Activated CD4-positive, alpha-beta T cell treated with anti-CD3 and anti-CD28 coated beads, Interleukin-2, Interleukin-6, amounts not matched to agents 100 ng/mL and 50 ng/mL, durations not matched to agents 16 hours and 8 hours (primary cell): ENCODE data around the gene ATAD3B.
A peak's percentile ranks its signal among the peaks of the same experiment; 100 is the strongest.
"Not testable (repeated sequence)": the region's sequence is repeated elsewhere in the genome, so short reads cannot be mapped to it uniquely, and the experiment has no call there.

ENCODE experiments used
- DNase-seq: peaks from one replicate; pipeline ENCODE4 v3.0.0-alpha.2; 2020

ATAD3B gene

GRCh38 chr1:1452882-1453281, 18.7 kb upstream of the ATAD3B start:
- DNase-seq = no peak

- DNase-seq = not testable (repeated sequence)
Observed at GRCh38 chr1:1454286-1455056, 17.1 kb upstream of the ATAD3B start.

DNA sequence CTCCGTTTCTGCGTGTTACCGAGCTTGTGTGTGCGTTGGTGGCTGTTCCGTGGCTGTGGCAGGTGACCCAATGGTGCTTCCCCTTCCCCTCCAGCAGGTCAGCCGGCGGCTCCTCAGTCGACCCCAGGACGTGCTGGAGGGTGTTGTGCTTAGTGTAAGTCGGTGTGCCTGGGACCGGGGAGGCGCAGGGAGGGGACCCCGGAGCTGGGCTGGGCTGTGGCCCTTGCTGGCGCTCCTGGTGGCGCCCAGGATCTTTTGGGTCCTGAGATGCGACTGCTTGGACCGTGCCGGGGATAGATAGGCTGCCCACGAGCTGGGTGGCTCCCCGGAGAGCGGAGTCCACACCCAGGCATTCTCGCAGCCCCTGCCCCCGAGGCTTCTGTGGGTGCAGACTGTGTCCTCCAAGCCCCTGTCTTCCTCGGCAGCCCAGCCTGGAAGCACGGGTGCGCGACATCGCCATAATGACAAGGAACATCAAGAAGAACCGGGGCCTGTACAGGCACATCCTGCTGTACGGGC, 16.1 kb upstream of the ATAD3B start:
- DNase-seq = no peak

GRCh38 chr1:1455934-1456333, 15.6 kb upstream of the ATAD3B start:
- DNase-seq = not testable (repeated sequence)

DNA sequence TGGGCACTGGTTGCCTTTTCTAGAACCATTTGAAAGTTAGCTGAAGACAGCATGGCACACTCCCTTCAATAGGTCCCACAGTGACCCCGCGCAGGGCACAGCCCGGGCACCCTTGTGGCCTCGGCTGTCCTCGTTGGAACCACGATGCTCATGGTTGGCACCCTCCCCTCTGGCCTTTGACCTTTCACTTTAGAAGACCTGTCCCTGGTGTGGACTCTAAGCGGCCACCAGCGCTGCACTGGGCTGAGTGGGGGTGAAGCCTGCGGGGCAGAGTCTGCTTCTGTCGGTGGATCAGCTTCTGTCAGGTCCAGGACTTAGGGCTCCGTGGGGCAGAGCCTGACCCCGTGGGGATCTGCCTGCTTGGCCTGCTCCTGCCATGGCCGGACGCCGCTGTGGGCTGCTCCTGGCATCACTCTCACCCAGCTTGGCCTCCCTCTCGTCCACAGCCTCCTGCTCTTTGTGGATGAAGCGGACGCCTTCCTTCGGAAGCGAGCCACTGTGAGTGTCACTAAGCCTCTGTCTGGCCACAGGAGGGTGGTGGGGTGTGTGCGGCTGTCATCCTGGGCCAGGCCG, 14.8 kb upstream of the ATAD3B start:
- DNase-seq = not testable (repeated sequence)

DNA sequence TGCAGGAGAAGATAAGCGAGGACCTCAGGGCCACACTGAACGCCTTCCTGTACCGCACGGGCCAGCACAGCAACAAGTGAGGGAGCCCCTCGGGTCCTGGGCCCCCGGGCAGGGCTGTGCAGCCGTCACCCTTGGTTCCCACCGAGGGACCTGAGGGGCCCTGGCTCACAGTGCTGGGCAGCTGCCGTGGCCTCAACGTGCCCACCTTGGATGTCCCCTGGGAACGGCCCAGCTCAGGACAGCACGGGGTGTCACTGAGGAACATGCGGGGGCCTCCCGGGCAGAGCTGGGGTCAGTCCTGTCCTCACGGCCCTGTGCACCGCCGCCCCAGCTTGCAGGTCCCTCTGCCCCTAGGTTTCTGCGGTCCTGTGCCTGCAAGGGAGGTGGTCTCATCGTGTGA, 12.4 kb upstream of the ATAD3B start:
- not testable (repeated sequence) for DNase-seq

- not testable (repeated sequence) for DNase-seq
Observed at GRCh38 chr1:1459711-1460110, 11.9 kb upstream of the ATAD3B start.

- no peak for DNase-seq
Observed at GRCh38 chr1:1460540-1461130, 10.9 kb upstream of the ATAD3B start.

DNA sequence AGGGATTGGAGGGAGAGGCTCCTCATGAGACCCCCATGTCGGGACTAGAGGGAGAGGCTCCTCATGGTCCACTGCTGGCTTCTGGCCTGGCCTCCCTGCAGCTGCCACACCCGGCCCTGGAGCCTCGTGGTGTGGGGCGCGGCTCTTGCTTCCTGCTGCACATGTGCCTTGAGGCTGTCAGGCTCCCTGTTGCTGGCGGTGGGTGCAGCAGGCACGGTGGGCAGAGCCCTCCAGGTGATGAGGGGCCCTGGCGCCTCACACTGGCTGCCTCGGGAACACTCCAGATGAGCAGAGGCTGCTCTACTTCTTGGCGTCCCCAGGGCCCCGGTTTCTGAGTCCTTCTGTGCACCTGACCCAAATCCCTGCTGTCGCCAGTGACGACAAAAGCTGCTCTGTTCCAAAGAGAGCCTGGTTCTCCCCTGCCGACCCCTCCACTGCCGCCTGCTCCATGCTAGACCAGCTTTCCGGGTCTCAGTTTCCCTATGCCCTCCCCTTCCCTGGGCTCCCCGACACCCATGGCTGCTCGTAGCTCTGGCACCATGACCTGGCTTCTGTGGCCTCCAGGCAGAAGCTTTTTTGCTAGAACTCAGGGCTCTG, 9.7 kb upstream of the ATAD3B start:
- DNase-seq = no peak

GRCh38 chr1:1462318-1462966, 9.1 kb upstream of the ATAD3B start:
- DNase-seq = no peak

DNA sequence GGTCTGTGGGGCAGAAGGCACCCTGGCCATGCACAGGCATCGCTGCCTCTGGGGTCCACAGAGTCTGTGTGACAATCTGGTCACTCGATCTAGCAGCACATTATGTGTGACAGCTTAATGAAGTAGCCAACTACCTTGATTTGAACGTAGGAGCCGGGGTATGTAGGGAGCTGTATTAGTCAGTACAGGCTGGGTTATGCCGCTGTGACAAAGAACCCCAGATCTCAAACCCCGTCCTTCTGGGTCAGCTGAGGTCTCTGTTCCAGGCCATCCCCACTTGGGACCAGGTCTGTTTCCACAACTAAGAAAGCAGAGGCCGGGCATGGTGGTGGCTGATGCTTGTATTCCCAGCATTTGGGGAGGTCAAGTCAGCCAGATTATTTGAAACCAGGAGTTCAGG, 8.3 kb upstream of the ATAD3B start:
- no peak for DNase-seq

GRCh38 chr1:1468196-1468985, 3.2 kb upstream of the ATAD3B start:
- DNase-seq = not testable (repeated sequence)

- DNase-seq = peak; percentile 19
Observed at GRCh38 chr1:1470626-1471388, 758 bp upstream of the ATAD3B start.

DNA sequence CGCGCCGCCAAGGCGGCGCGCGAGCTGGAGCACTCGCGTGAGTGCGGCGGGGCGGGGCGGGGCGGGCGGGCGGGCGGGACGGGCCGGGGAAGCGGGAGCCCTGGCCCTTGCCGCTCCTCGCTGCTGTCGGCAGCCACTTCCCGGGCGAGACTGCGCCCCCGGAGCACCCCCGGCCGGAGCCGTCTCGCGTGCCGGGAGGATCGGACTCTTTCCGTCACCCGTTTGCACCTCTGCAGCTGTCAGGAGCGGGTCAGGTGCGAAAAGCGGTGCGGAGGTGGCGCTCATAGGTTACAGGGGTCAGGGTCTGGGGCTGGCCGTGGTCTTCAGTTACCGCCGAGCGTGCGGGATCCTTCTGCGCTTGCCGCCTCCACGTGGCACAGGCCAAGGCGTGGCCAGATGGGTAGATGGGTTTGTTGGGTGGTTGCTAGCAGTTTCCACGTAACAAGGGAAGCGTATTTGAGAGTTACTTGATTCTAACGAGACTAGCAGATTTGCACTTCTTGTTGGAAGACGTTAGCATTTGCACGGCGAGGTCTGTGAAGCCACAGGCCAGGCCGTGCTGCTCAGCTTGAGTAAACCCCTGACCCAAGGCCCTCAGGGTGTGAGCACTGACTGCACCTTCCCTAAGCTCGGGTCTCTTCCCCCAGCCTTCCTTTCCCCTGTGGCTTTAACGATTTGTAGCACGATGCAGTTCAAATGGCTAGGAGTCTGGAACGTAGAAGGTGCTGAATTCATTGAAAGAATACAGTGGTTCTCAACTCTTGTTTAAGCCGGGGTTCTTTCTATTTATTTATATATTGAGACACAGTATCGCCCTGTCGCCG, 700 bp downstream of the ATAD3B start:
- not testable (repeated sequence) for DNase-seq

- DNase-seq = not testable (repeated sequence)
Observed at GRCh38 chr1:1476011-1476410, 4.4 kb downstream of the ATAD3B start.

- DNase-seq = no peak
Observed at GRCh38 chr1:1477206-1477605, 5.6 kb downstream of the ATAD3B start.

DNA sequence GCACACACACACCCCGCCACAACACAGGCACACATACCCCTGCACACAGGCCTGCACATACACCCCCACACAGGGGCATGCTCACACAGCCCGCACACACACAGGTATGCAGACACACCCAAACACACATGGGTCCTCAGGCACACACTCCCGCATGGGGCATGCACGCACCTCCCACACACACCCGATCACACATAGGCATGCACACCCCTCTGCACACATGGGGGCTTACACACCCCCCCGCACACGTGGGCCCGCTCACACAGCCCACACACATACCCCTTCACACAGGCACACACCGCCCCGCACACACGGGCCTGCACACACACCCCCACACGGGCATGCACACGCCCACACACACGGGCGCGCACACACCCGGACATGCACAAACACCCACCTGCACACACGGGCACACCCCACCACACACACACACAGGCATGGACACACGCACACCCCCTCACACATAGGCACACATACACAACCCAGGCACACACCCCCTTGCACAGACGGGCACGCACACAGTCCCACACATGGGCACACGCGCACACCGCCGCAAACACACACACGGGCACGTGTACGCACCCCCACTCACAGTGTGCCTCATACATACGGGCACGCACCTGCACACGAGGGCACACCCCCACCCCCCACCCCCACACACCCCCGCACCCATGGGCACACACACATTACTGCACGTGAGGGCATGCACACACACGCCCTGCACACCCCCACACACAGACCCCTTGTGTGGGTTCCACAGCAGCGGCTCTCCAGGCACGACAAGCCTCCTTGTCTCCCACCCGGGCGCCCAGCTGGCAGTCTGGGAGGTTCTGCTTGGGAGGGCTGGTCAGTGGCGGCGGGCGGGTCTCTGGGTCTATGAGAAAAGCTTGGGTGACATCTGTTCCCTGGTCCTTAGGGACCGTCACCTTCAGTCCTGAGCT, 8.3 kb downstream of the ATAD3B start:
- no peak for DNase-seq

DNA sequence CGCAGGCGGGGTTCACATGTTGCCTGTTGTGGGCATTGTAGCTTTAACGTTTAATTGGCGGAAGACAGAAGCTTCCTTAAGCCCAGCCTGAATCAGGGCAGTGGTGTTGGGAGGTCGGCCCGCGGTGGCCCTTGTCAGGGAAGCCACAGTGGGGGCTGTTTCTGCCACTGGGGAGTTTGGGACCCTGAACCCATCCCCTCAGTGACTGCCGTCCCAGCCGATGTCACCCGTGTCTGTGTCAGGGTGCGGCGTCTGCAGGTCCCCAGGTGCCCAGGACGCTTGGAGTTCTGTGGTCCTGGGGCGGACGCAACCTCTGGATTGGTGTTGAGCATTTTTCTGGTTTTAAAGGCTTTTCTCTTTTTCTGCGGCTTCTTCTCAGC, 8.9 kb downstream of the ATAD3B start:
- not testable (repeated sequence) for DNase-seq

DNA sequence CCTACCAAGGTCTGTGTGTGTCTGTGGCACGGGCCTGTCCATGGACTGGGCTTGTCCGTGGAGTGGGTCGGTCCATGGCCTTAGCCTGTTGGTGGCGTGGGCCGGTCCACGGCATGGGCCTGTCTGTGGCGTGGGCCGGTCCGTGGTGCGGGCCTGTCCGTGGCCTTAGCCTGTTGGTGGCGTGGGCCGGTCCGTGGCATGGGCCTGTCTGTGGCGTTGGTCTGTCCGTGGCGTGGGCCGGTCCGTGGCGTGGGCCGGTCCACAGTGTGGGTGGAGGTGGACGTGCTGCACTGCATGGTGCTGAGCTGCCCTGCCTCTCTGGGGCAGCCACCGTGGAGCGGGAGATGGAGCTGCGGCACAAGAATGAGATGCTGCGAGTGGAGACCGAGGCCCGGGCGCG, 10.2 kb downstream of the ATAD3B start:
- not testable (repeated sequence) for DNase-seq
